Transverse colon (tissue), 4 donors: ENCODE data around the gene TCF25. TPM values are rescaled to one million over a fixed set of nuclear protein-coding genes. Genes with fewer than 3 reads are reported as not detected.
"Not testable (repeated sequence)": the region's sequence is repeated elsewhere in the genome, so short reads cannot be mapped to it uniquely, and the experiment has no call there.

Source experiments
- DNase-seq: peaks from one replicate; pipeline ENCODE4 v3.0.0-alpha.2; 2019
- H3K27ac ChIP-seq, 4 donors: fragments of 200-600 bp; sonication (generic); 2 replicates each; pipeline ENCODE4 v1.5.1; 2016 to 2018; ENCODE audit warnings: inconsistent platforms in 4 of 4
- H3K27me3 ChIP-seq: fragments of 200-600 bp; sonication (generic); 2 replicates; pipeline ENCODE4 v1.5.1; 2017; ENCODE audit warnings: inconsistent platforms
- H3K36me3 ChIP-seq, 4 donors: fragments of 200-600 bp; sonication (generic); 2 replicates each; pipeline ENCODE4 v1.5.1; 2017 to 2019; ENCODE audit warnings: inconsistent platforms in 4 of 4
- H3K4me1 ChIP-seq, 4 donors: fragments of 200-600 bp; sonication (generic); 2 replicates each; pipeline ENCODE4 v1.5.1; 2017 to 2020; ENCODE audit warnings: inconsistent platforms in 4 of 4
- H3K4me3 ChIP-seq, 4 donors: fragments of 200-600 bp; sonication (generic); 1 replicate in 1 of 4; 2 replicates in 3 of 4; pipeline versions ENCODE4 v1.5.1 to v1.6.1; 2017 to 2019; ENCODE audit warnings: inconsistent platforms in 4 of 4
- H3K9me3 ChIP-seq, 2 donors: fragments of 200-600 bp; sonication (generic); 2 replicates each; pipeline ENCODE4 v1.5.1; 2017 to 2019; ENCODE audit warnings: inconsistent platforms in 2 of 2
- EP300 ChIP-seq: sonication (generic); formaldehyde crosslinking; IDR thresholded peaks from one replicate; pipeline ENCODE4 v1.6.1; 2017; ENCODE audit warnings: antibody characterized with exemption, low read depth
- POLR2A ChIP-seq: fragments of 450-650 bp; IDR thresholded peaks from one replicate; pipeline ENCODE4 v1.6.1; 2016; ENCODE audit warnings: antibody characterized with exemption, mild to moderate bottlenecking, moderate library complexity
- POLR2AphosphoS5 ChIP-seq, 3 donors: sonication (generic); formaldehyde crosslinking; IDR thresholded peaks; one replicate each; pipeline ENCODE4 v1.6.1; 2016; ENCODE audit warnings: antibody characterized with exemption in 3 of 3
- WGBS, 2 donors: methylation state at CpG; one replicate each; pipeline ENCODE4 v1.1.5; 2018; ENCODE audit warnings: low coverage in 1 of 2; 5-methylcytosine and 5-hydroxymethylcytosine counted together
- in situ Hi-C, 4 donors: fragments of 200-750 bp; cut with MboI; loops; one replicate each; pipeline versions ENCODE4 v1.15.0 to v1.15.1; 2017; ENCODE audit warnings: low sequenced_read_pairs in 3 of 4, low pct_ligation_motif_present in 1 of 4, low pct_unique_long_range_greater_than_20kb in 1 of 4
- intact Hi-C: fragments of 100-400 bp; cut with DNase I; formaldehyde crosslinking; loops from one replicate; pipeline ENCODE4 v1.15.1; 2023; ENCODE audit warnings: low total_unique reads
- total RNA-seq, 4 donors: library from RNA; depleted of rRNA; stranded (reverse); fragments of >200 nt; gene quantifications; one replicate each; pipeline ENCODE4 v1.1.0, GENCODE V29; 2016
- TF ChIP-seq, protein P1 (sequence below), 5 experiments: fragments of 200-600 bp in 3 of 5; fragments of 450-650 bp in 2 of 5; sonication (generic) in 3 of 5; IDR thresholded peaks; 1 replicate in 2 of 5; 2 replicates in 3 of 5; pipeline ENCODE4 v1.5.1; 2016 to 2017; ENCODE audit warnings: antibody characterized with exemption in 5 of 5, inconsistent platforms in 3 of 5, mild to moderate bottlenecking in 2 of 5, moderate library complexity in 1 of 5

Gene TCF25, protein sequence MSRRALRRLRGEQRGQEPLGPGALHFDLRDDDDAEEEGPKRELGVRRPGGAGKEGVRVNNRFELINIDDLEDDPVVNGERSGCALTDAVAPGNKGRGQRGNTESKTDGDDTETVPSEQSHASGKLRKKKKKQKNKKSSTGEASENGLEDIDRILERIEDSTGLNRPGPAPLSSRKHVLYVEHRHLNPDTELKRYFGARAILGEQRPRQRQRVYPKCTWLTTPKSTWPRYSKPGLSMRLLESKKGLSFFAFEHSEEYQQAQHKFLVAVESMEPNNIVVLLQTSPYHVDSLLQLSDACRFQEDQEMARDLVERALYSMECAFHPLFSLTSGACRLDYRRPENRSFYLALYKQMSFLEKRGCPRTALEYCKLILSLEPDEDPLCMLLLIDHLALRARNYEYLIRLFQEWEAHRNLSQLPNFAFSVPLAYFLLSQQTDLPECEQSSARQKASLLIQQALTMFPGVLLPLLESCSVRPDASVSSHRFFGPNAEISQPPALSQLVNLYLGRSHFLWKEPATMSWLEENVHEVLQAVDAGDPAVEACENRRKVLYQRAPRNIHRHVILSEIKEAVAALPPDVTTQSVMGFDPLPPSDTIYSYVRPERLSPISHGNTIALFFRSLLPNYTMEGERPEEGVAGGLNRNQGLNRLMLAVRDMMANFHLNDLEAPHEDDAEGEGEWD
- 100 to 1,000 TPM; 202 to 648 (median 354) TPM for total RNA-seq

GRCh38 chr16:89873109-89873971 lies at the start of gene TCF25:
Gene TCF25 (plus strand): TSS chr16:89873592. CDS start chr16:89873668, 76 bp downstream.
- Histone ChIP-seq H3K27me3 (no peaks in the 10 kb centered on the region), H3K9me3 (no peaks in the 10 kb centered on the region), H3K4me3 (peak within 1 kb of the TSS; percentile 69 to 100 (median 74)), H3K4me1 (peaks cover 10 to 27% (median 23%) of the 10 kb centered on the region in 4 donors), H3K36me3 (peaks cover 0 to 4% (median 2%) of the 10 kb centered on the region in 4 donors), H3K27ac (peak within 1 kb of the TSS; percentile 97 to 100 (median 99))
- peak; percentile 93 for TF ChIP-seq POLR2A
- TF ChIP-seq, protein P1, sequence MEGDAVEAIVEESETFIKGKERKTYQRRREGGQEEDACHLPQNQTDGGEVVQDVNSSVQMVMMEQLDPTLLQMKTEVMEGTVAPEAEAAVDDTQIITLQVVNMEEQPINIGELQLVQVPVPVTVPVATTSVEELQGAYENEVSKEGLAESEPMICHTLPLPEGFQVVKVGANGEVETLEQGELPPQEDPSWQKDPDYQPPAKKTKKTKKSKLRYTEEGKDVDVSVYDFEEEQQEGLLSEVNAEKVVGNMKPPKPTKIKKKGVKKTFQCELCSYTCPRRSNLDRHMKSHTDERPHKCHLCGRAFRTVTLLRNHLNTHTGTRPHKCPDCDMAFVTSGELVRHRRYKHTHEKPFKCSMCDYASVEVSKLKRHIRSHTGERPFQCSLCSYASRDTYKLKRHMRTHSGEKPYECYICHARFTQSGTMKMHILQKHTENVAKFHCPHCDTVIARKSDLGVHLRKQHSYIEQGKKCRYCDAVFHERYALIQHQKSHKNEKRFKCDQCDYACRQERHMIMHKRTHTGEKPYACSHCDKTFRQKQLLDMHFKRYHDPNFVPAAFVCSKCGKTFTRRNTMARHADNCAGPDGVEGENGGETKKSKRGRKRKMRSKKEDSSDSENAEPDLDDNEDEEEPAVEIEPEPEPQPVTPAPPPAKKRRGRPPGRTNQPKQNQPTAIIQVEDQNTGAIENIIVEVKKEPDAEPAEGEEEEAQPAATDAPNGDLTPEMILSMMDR (IDR thresholded peaks at IDR 0.05): no peak
- peak; percentile 77 to 94 (median 92) for TF ChIP-seq POLR2AphosphoS5 (IDR thresholded peaks at IDR 0.05)
- TF ChIP-seq EP300: no peak
- intact Hi-C loops: loop anchor here (5.0 kb wide), 1 partner anchor 171 kb away; the partner anchor contains the start of gene SPATA2L
- peak; percentile 85 for DNase-seq
- 1% methylated on average over 40 of the region's 104 CpGs; no CpG with 5 or more reads in 1 of the 2 donors for WGBS, 2 donors
- in situ Hi-C loops: no loop called here

GRCh38 chr16:89823824-89824148 lies 49.6 kb upstream of the TCF25 start:
- peaks cover 6 to 28% (median 22%) of the 10 kb centered on the region in 4 donors for H3K4me1 ChIP-seq
- DNase-seq, intact Hi-C loops, H3K9me3 ChIP-seq, H3K36me3 ChIP-seq, H3K4me3 ChIP-seq, H3K27me3 ChIP-seq, in situ Hi-C loops, H3K27ac ChIP-seq: not testable (repeated sequence)
- WGBS, 2 donors: 77 to 79% methylated on average over 5 of the region's 5 CpGs

DNA sequence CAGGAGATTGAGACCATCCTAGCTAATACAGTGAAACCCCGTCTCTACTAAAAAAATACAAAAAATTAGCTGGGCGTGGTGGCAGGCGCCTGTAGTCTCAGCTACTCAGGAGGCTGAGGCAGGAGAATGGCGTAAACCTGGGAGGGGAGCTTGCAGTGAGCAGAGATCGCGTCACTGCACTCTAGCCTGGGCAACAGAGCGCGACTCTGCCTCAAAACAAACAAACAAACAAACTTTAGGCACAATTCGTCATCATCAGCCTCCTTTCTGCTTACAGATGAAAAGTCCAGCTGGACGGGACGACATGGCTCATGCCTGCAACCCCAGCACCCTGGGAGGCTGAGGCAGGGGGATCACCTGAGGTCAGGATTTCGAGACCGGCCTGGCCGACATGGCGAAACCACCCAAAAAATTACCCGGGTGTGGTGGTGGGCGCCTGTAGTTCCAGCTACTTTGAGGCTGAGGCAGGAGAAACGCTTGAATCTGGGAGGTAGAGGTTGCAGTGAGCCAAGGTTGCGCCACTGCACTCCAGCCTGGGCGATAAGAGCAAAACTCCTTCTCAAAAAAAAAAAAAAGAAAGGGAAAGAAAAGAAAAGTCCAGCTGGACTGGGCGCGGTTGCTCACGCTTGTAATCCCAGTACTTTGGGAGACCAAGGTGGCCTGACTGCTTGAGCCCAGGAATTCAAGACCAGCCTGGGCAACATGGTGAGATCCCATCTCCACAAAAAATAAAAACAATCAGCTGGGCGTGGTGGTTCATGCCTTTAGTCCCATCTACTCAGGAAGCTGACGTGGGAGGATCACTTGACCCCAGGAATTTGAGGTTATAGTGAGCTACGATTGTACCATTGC lies 46.6 kb upstream of the TCF25 start:
- H3K27me3 ChIP-seq: no peaks in the 10 kb centered on the region
- no peaks in the 10 kb centered on the region for H3K36me3 ChIP-seq
- H3K4me3 ChIP-seq: no peak overlapping the region
- in situ Hi-C loops: no loop called here
- intact Hi-C loops: no loop called here
- peak overlapping the region in 3 of 4 donors; percentile 90 to 93 (median 93) for H3K27ac ChIP-seq
- TF ChIP-seq, protein P1 (IDR thresholded peaks at IDR 0.05): no peak
- no peak for TF ChIP-seq POLR2A
- no peaks in the 10 kb centered on the region for H3K9me3 ChIP-seq
- H3K4me1 ChIP-seq: peaks cover 7 to 35% (median 28%) of the 10 kb centered on the region in 4 donors
- 50 to 80% methylated on average over 5 to 26 of the region's 26 CpGs for WGBS, 2 donors
- no peak for DNase-seq
